DMS 273 (cell line): ENCODE data around the gene ANTKMT.
"Not testable (repeated sequence)": the region's sequence is repeated elsewhere in the genome, so short reads cannot be mapped to it uniquely, and the experiment has no call there.

Experiments
- DNase-seq: peaks from one replicate; lab custom pipeline; 2025; ENCODE audit not compliant: unreplicated experiment; lab: John Stamatoyannopoulos, UW

Gene ANTKMT

GRCh38 chr16:680967-681745 lies 39.8 kb upstream of the ANTKMT start:
- peak; percentile 81 for DNase-seq

GRCh38 chr16:681746-682427 lies 39.1 kb upstream of the ANTKMT start:
- DNase-seq = no peak

GRCh38 chr16:682493-683395 lies 38.2 kb upstream of the ANTKMT start:
- no peak for DNase-seq

GRCh38 chr16:683396-684070 lies 37.4 kb upstream of the ANTKMT start:
- peak; percentile 67 for DNase-seq

GRCh38 chr16:684071-684794 lies 36.7 kb upstream of the ANTKMT start, which contains the start of gene JMJD8:
JMJD8 (minus strand) TSS chr16:684334; CDS start chr16:684319, 15 bp downstream.
- DNase-seq = peak; percentile 99

- no peak for DNase-seq
Observed at GRCh38 chr16:684961-685696, 35.8 kb upstream of the ANTKMT start.

- DNase-seq = peak; percentile 59
Observed at GRCh38 chr16:685967-686366, 35.0 kb upstream of the ANTKMT start.

GRCh38 chr16:686459-687260 lies 34.3 kb upstream of the ANTKMT start:
- DNase-seq = no peak

GRCh38 chr16:687499-687898 lies 33.4 kb upstream of the ANTKMT start:
- DNase-seq = no peak

- no peak for DNase-seq
Observed at GRCh38 chr16:689175-689897, 31.6 kb upstream of the ANTKMT start.

- not testable (repeated sequence) for DNase-seq
Observed at GRCh38 chr16:691242-691641, 29.7 kb upstream of the ANTKMT start.

- DNase-seq = no peak
Observed at GRCh38 chr16:692356-693108, 28.4 kb upstream of the ANTKMT start.

- DNase-seq = no peak
Observed at GRCh38 chr16:693364-693763, 27.6 kb upstream of the ANTKMT start.

- no peak for DNase-seq
Observed at GRCh38 chr16:693766-694165, 27.2 kb upstream of the ANTKMT start.

- DNase-seq = no peak
Observed at GRCh38 chr16:694187-694862, 26.6 kb upstream of the ANTKMT start.

GRCh38 chr16:694863-695354 lies 26.0 kb upstream of the ANTKMT start:
- DNase-seq = no peak
